Omental fat pad (tissue), 4 donors: ENCODE results near the gene OXCT1. TPM values are rescaled to one million over a fixed set of nuclear protein-coding genes. Genes with fewer than 3 reads are reported as not detected.

Source experiments
- total RNA-seq, 4 donors: library from RNA; depleted of rRNA; stranded (reverse); fragments of >200 nt; gene quantifications; one replicate each; pipeline ENCODE4 v1.1.0, GENCODE V29; 2016

The OXCT1 gene
- total RNA-seq, 4 donors from 2014 or later, result 22.0 to 54.4 (median 31.9) TPM

Other genes starting within 250 kb of the OXCT1 start
- 10 to 100 TPM; 13.5 to 19.4 (median 16.6) TPM for gene RIMOC1, start 33.9 kb upstream of the OXCT1 start, total RNA-seq
- 10 to 100 TPM in 2 of 4 donors, 1 to 10 TPM in 2; 8.8 to 18.3 (median 10.5) TPM for gene FBXO4, start 54.9 kb upstream of the OXCT1 start, total RNA-seq